Stimulated activated CD8-positive, alpha-beta memory T cell treated with anti-CD3 and anti-CD28 coated beads, Interleukin-7, amount 100 ng/mL, for 4 hours (primary cell): ENCODE data around the gene EHD4.
A peak's percentile ranks its signal among the peaks of the same experiment; 100 is the strongest.

ENCODE experiments used
- DNase-seq, 2 donors: peaks; one replicate each; pipeline ENCODE4 v3.0.0-alpha.2; 2020; ENCODE audit warnings: low read depth in 2 of 2

The EHD4 gene

DNA sequence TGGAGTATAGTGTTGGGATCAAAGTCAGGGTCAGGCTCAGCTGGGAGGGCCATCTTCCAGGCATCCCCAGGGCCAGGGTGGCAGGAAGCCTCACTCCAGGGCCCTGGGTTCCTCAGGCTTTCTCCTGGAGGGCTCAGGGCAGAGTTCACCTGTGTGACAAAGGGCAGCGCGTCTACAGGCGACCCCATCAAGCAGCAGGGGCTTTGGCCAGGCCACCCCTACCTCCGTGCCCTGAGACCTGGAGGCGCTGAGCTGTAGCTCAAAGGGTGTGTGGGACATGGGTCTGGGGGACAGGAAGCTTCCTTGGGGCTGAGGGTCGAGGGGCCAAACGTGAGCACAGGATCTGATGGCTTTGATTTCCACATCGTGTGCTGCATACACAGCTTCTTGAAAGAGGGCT lies 91.3 kb downstream of the EHD4 start:
- DNase-seq = no peak

GRCh38 chr15:41880156-41880877 lies 92.0 kb downstream of the EHD4 start:
- DNase-seq = no peak

DNA sequence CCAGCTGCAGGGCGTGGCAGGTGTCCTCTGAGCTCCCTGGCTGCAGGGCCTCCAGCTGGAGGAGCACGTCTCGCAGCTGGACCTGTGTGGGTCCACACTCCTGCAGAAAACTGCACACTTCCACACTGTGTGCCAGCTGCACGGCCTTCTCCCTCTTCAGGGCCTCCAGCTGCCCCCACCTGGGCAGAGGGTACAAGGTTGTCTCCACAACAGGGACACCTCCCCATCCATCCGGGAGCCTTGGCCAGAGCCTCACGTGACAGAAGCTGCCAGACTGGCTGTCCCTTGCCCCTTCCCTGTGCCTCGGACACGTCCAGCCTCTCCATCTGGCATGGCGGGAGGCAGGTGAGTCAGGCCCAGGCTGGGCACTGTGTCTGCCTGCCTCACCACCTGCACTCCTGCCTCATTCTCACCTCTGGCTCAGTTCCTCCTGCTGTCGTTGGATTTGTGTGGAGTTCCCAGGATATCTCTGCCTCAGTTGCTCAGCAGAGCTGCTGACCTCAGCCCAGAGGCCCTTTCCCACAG lies 93.0 kb downstream of the EHD4 start:
- DNase-seq = no peak

- no peak for DNase-seq
These were observed 94.0 kb downstream of the EHD4 start for GRCh38 chr15:41878355-41878699.

DNA sequence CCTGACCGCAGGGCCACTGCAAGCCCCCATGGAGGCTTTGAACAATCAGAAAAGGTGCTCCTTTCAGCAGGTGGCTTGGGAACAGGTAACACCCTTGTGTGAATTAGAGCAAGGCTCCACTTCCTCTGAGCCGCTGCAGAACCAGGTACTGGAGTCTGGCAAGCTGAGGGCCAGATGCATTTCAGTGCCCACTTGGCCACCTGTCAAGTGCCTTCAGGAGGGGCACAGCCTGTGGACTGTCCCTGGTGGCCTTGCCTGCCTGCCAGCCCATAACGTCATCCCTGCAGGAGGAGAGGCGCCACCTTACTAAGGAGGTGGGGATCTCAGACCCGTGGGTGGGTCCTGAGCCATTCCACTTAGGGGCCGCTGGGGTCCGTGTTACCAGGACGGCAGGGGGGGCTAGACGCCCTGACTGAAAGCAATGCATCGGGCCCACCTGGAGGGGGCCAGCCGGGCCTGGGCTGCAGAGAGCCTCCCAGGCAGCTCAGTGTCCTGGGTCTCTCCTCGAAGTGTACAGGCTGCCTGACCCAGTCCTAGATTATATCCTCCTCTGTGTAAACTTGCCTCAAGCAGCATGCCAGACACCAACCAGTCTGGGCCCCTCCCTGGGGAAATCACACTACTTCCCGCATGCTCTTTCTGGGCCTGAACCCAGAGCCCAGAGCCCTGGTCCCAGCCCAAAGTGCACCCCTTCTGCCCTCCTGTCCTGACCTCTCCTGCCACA lies 94.6 kb downstream of the EHD4 start:
- DNase-seq = no peak

DNA sequence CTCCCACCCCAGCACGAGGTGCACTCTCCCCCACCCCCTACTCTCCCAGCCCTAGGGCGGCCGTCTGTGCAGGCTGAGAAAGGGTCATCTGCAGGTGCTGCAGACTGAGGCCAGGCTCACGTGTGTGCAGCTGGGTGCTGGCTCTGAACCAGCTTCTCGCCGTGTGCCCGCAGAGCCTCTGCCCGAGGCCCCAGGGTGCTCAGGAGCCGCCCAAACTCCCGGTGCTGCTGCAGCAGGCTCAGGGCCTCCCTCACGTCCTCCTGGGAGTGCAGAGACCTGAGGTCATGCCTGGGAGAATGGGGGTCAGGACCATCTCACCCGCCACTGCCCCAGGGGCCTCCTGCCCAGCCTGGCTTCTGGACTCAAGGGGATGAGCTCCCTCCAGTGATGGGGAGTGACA lies 95.7 kb downstream of the EHD4 start:
- DNase-seq = no peak

DNA sequence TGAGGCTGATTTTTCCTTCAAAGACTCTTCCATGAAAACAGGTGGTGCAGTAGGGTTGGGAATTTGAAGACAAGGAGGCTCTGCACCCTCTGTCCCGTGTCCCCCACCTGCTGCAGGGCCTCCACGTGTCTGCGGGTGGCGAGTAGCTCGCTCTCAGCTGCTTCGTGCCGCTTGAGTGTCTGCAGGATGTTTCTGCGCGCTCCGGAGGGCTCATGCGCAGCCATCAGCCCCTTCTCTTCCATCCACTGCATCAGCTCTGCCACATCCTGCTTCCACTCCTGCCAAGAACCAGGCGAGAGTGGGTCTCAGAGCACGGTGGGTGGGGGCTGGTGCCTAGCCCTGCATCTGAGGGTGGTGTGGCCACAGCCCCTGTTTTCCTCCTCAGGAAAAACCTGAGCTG lies 96.3 kb downstream of the EHD4 start:
- no peak for DNase-seq

DNA sequence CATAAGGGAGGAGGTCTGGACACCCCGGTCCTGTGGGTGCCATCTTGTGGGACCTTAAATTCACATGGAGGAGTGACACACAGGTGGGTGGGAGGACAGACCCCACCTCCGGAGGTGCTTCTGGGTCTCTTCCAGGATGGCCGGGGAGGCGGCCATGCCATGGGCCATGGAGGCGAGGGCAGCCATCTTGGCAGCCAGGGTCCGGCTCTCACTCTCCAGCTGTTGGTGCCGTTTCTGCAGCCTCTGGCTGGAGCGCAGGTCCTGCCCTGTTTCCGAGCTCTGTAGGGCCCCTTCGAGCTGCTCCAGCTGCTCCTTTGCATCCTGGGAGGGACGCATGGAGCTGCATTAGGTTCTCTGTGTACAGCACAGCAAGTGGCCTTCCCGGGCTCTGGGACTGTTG lies 97.6 kb downstream of the EHD4 start:
- no peak for DNase-seq

DNA sequence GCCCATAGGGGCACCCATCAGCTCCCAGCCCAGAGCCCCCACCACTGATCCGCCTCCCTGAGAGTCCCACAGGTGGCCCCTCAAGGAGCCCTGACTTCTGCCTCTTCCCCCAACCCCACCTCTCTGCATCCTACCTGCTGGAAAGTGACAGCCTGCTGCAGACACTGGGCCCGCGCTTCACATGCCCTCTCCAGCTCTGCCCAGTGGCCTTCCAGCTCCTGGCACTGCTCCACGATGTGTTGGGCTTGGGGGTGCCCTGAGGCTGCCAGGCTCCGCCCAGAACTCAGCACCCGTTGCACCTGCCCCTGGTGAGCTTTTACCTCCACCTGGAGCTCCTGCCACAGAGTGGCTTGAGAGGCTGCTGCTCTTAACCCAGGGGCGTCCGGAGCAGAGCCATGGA lies 98.6 kb downstream of the EHD4 start:
- no peak for DNase-seq

GRCh38 chr15:41872166-41872747 lies 100.1 kb downstream of the EHD4 start:
- DNase-seq = no peak

DNA sequence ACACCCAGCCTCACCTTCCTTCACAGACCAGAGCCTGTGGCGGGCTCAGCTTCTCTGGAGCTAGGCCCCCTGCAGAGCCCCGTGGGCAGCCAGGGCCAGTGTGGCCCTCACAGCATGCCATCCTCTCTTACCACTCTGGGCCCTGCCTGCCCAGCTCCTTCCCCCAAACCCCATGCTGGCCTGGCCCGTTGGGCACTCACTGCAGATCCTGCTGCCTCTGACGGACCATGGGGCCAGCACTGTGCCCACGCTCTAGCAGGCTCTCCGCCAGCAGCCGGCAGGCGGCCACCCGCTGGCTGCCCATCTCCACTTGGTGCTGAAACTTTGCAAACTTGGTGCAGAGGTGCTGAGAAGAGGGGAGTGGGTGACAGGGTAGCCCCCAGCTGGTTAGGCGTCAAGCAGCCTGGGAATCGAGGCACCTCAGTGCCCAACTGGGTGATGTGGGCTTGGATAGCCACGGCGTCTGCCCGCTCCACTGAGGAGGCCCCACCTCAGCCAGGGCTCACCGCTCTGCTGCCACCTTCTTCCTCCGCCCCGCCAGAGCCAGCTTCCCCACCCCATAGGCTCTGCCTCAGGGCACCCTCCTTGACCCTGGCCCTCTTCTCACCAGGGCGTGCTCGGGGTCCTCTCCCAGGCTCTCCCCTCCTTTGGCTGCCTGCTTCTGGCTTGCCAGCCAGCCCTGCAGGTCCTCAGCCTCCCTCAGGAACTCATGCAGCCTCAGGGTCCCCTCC lies 101.0 kb downstream of the EHD4 start:
- no peak for DNase-seq

- DNase-seq = peak; percentile 28 to 53
These were observed 101.7 kb downstream of the EHD4 start for GRCh38 chr15:41870689-41871081.

GRCh38 chr15:41869770-41870688 lies 102.3 kb downstream of the EHD4 start:
- DNase-seq = no peak

- no peak for DNase-seq
These were observed 104.0 kb downstream of the EHD4 start for GRCh38 chr15:41868321-41868720.

GRCh38 chr15:41866872-41867579 lies 105.3 kb downstream of the EHD4 start:
- no peak for DNase-seq

DNA sequence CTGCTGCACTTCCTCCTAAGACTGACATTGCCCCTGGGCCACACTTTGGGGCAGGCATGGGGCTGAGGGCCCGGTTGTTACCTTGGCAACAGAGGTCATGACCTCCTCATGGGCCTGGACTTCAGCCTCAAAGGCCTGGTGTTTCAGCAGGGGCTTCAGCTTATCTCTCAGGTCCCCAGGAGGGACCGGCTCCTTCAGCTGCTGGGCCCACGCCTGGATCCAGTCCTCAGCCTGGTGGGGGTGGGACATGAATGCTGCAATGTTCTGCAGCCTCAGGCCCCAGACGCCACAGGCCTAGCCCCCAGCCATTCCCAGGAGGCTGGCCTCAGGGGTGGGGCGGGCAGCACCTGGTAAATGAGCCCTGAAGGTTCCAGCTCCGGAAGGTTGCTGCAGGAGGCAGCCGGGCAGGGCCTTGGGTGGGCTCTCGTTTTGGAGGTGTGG lies 106.1 kb downstream of the EHD4 start:
- no peak for DNase-seq

DNA sequence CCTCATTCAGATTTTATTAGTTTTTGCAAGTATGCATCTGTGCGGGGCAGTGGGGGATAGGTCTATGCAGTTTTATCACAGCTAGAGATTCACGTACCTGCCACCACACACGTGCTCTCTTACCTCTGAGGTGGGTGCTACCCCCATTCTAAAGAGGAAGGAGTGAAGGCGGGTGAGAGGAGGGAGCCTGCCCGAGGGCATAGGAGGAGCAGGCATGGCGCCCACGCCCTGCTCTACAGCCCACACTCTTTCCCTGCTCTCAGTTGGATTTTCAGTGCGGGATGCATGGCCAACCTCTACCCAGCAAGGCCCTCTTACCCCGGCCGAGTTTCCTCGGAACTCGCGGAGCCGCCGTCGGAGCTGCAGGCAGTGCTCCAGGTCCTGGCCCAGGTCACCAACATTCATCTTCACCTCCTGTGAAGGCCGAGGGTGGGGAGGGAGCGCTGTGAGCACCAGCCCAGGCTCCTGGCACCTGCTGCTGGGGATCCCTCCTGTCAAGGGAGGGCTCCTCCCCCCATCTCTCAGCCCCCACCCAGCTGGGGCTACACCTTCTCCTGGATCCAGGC lies 106.8 kb downstream of the EHD4 start:
- no peak for DNase-seq

DNA sequence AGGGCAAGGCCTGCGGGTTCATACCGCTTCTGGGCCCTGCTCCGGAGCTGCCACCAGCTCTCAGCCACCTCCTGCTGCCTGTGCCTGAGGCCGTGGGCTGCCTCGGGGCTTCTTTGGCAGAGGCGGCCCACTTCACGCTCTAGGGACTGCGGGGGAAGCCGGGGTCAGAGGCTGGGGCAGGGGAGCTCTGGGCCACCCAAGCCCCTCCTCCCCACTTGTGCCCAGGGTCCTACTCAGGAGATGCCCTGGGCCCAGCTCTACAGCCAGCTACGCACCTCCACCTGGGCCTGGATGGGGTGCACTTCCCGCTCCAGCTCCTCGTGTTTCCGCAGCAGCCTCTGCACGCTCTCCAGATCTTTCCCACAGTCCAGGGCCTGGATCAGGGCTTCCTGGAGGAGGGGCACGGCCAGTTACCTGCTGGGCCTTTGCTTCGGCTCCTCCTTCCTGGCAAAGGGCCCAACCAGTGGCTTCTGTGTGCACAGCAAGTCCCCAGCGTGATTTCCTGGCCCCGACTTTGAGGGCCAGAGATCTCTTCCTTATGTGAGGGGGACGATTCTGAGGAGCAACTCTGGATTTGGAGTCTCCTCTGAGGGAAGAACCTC lies 109.7 kb downstream of the EHD4 start:
- no peak for DNase-seq

DNA sequence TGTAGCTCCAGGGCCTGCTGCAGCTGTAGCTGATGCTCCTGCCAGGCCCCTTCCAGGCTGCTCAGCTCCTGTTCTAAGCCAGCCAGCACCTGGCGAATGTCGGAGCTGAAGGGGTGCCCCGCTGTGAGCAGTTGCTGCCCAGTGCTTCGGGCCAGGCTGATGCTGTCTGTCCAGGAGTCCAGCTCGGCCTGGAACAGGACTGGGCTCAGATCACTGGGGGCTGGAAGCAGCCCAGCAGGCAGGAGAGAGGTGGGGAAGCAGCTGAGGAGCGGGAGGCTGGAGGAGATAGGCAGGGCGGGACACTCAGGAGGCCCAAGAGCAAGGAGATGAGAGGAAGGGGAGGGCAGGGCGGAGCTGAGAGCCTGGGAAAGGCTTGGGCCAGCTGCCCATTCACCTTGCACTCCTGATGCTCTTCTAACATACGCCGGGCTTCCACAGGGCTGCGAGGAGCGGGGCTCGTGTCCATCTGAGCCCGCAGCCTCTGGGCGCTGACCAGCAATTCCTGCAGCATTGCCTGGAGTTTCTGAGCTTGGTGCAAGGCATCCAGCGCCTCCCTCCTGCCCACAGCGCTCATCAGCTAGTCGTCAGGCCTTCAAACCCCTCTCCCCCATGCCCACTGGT lies 110.5 kb downstream of the EHD4 start:
- DNase-seq = no peak
